BJ (cell line): Measurements from ENCODE around the gene P2RY2. TPM values are rescaled to one million over a fixed set of nuclear protein-coding genes. Genes with fewer than 3 reads are reported as not detected.

ENCODE experiments used
- CTCF ChIA-PET: fragments of 350-600 bp; formaldehyde crosslinking; extraction: SDS; loops from one replicate; lab custom pipeline; 2021; ENCODE audit warnings: antibody characterized with exemption, inconsistent platforms; lab: Yijun Ruan, JAX
- POLR2A ChIA-PET: fragments of 300-600 bp; sonication (Branson Sonifier 250); formaldehyde crosslinking; extraction: SDS; loops from one replicate; lab custom pipeline; 2021; ENCODE audit warnings: antibody characterized with exemption; lab: Charles Lee
- DNase-seq: peaks from one replicate; pipeline ENCODE4 v3.0.0-alpha.2; 2011; ENCODE audit warnings: low read depth
- H3K27me3 ChIP-seq: 2 replicates; pipeline ENCODE4 v1.6.0; 2011; ENCODE audit warnings: low read length; ENCODE audit not compliant: control insufficient read depth, insufficient read depth
- H3K36me3 ChIP-seq: 2 replicates; pipeline ENCODE4 v1.5.1; 2011; ENCODE audit warnings: low read length; ENCODE audit not compliant: control insufficient read depth, insufficient read depth
- H3K4me3 ChIP-seq: 2 replicates; pipeline ENCODE4 v1.5.1; 2011; ENCODE audit warnings: low read depth, mild to moderate bottlenecking, control low read depth, low read length
- polyA plus RNA-seq: library from polyadenylated mRNA; depleted of rRNA; stranded (reverse); fragments of >200 nt; gene quantifications from 2 replicates; pipeline ENCODE4 v1.2.3, GENCODE V29; 2011; rRNA removed
- TF ChIP-seq, protein P1 (sequence below): IDR thresholded peaks from 2 replicates; pipeline ENCODE4 v1.5.1; 2011; ENCODE audit warnings: low read depth, mild to moderate bottlenecking, control low read depth, inconsistent platforms, low read length, moderate library complexity; ENCODE audit not compliant: insufficient read depth

The P2RY2 gene
- polyA plus RNA-seq, 1 experiment, result 0.15 TPM

DNA sequence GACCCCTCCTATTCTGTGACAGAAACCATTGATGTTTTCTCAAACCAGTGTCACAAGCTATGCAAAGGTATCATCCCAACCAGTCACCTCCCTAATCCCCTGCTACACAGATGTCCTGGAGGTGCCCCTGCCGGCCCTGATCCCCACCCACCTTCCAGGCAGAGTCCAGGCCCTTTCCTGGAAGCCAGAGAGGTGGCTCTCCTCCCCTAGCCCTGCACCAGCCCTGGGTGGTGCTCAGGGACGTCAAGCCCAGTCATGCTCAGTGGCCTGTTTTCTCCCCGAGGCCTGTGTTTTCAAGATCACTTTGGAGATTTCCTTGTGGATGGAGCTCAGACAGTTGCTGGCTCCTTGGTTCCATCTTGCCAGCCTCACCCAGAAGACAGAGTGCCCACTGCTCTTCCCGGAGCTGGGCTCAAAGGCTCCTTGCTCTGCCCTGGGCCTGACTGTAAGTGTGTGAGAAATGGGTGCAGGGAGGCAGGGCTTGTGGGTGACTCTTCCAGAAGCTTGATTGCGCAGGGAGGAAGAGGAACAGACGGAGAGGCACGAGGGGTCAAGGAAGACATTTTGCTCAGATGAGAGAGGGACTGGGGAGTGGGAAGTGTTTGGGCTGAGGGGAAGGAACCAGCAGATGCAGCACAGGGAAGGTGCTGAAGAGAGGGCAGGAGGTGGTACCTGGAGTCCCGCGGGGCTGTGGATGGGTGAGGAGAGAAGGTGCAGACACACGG, 65.4 kb downstream of the P2RY2 start:
- no peak overlapping the region for H3K4me3 ChIP-seq
- TF ChIP-seq, protein P1, sequence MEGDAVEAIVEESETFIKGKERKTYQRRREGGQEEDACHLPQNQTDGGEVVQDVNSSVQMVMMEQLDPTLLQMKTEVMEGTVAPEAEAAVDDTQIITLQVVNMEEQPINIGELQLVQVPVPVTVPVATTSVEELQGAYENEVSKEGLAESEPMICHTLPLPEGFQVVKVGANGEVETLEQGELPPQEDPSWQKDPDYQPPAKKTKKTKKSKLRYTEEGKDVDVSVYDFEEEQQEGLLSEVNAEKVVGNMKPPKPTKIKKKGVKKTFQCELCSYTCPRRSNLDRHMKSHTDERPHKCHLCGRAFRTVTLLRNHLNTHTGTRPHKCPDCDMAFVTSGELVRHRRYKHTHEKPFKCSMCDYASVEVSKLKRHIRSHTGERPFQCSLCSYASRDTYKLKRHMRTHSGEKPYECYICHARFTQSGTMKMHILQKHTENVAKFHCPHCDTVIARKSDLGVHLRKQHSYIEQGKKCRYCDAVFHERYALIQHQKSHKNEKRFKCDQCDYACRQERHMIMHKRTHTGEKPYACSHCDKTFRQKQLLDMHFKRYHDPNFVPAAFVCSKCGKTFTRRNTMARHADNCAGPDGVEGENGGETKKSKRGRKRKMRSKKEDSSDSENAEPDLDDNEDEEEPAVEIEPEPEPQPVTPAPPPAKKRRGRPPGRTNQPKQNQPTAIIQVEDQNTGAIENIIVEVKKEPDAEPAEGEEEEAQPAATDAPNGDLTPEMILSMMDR, result no peak
- H3K36me3 ChIP-seq, result no peaks in the 10 kb centered on the region
- CTCF ChIA-PET, result interaction anchor here (1.0 to 1.3 kb wide), 5 partner anchors 17 to 105 kb away, joined by 3 to 7 read pairs (median 4); no protein-coding TSS in a partner anchor
- no peak for DNase-seq
- H3K27me3 ChIP-seq, result no peaks in the 10 kb centered on the region; the same call in 1 of the 2 replicates
- POLR2A ChIA-PET, result no interaction called here

DNA sequence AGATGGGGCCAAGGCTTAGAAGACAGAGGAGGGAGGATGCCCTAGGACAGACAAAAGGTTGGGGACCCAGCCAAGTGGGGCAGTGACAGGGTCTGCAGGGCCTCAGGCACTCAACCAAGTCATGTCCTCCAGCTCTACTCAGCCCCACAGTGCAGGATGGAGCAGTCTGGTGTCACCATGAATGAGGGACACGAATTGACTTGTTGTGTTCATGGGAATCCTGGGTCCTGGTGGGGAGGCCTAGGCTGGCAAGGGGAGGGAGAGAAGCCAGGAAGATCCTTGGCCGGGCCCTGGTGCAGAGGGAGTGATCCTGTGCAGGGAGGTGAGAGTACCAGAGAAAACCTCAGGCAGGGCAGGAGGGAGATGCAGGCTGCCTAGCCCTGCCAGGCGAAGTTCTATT, 66.0 kb downstream of the P2RY2 start:
- no peak for DNase-seq
- Histone ChIP-seq H3K27me3 (no peaks in the 10 kb centered on the region; the same call in 1 of the 2 replicates), H3K4me3 (no peak overlapping the region), H3K36me3 (no peaks in the 10 kb centered on the region)
- TF ChIP-seq, protein P1, result no peak
- ChIA-PET CTCF (interaction anchor here (0.6 to 2.0 kb wide), 6 partner anchors 16 to 101 kb away, joined by 3 to 7 read pairs (median 4); no protein-coding TSS in a partner anchor), POLR2A (no interaction called here)

DNA sequence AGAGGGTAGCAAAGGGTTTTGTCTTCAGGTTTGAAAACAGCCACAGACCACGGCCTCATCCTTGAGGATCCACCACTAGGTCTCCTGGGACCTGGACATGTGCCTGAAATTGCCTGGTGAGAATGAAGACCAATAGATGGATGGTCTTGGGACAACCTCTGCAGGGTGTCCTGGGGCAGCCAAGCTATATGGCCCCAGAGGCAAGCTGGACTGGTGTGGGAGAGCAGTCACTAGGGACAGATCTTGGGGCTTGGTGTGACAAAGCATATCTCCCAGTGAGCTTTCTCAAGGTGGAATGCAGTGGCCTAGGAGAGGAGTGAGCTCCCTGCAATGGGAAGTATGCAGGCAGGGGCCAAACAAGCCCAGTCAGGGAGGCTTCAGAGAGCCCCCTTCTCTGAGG, 67.6 kb downstream of the P2RY2 start:
- TF ChIP-seq, protein P1, result no peak
- Histone ChIP-seq H3K27me3 (no peaks in the 10 kb centered on the region; the same call in 1 of the 2 replicates), H3K36me3 (no peaks in the 10 kb centered on the region), H3K4me3 (no peak overlapping the region)
- ChIA-PET POLR2A (no interaction called here), CTCF (interaction anchor here (1.0 to 2.0 kb wide), 4 partner anchors 43 to 102 kb away, joined by 3 to 5 read pairs (median 4); no protein-coding TSS in a partner anchor)
- no peak for DNase-seq

Other genes starting within 250 kb of the P2RY2 start
- gene FCHSD2, start 76.0 kb upstream of the P2RY2 start, polyA plus RNA-seq, result 24.9 and 30.3 TPM in 2 replicates
- 0.56 and 1.5 TPM in 2 replicates for gene P2RY6, start 54.1 kb downstream of the P2RY2 start, polyA plus RNA-seq
- 50.3 and 85.7 TPM in 2 replicates for gene ARHGEF17, start 90.0 kb downstream of the P2RY2 start, polyA plus RNA-seq
- gene RELT, start 158.1 kb downstream of the P2RY2 start, polyA plus RNA-seq, result 2.4 and 3.7 TPM in 2 replicates